Choroid plexus epithelial cell (primary cell): ENCODE results near the gene ANKRD39.
"Not testable (repeated sequence)": the region's sequence is repeated elsewhere in the genome, so short reads cannot be mapped to it uniquely, and the experiment has no call there.

Experiments used
- DNase-seq: peaks from one replicate; pipeline ENCODE4 v3.0.0-alpha.2; 2010; ENCODE audit warnings: low read depth
- H3K4me3 ChIP-seq: 2 replicates; pipeline ENCODE4 v1.5.1; 2011; ENCODE audit warnings: low read depth, mild to moderate bottlenecking, control low read depth, low read length, moderate library complexity
- CTCF ChIP-seq: conservative IDR thresholded peaks from 2 replicates; pipeline ENCODE4 v1.5.1; 2011; ENCODE audit warnings: low read depth, mild to moderate bottlenecking, control low read depth, inconsistent platforms, low read length, moderate library complexity

The ANKRD39 gene

GRCh38 chr2:96806468-96807126, 51.2 kb downstream of the ANKRD39 start:
- DNase-seq = no peak
- TF ChIP-seq CTCF = no peak
- no peak overlapping the region for H3K4me3 ChIP-seq

GRCh38 chr2:96805946-96806345, 51.9 kb downstream of the ANKRD39 start:
- H3K4me3 ChIP-seq, DNase-seq: not testable (repeated sequence)

- H3K4me3 ChIP-seq = no peak overlapping the region
- TF ChIP-seq CTCF = no peak
Observed at GRCh38 chr2:96804986-96805385, 52.8 kb downstream of the ANKRD39 start.

GRCh38 chr2:96802721-96803120, 55.1 kb downstream of the ANKRD39 start:
- no peak for TF ChIP-seq CTCF
- no peak overlapping the region for H3K4me3 ChIP-seq
- no peak for DNase-seq

More at GRCh38 chr2:96804986-96805385, 52.8 kb downstream of the ANKRD39 start:
- DNase-seq = no peak

GRCh38 chr2:96801786-96802595, 55.8 kb downstream of the ANKRD39 start:
- no peak for TF ChIP-seq CTCF
- DNase-seq = no peak
- H3K4me3 ChIP-seq = no peak overlapping the region

GRCh38 chr2:96801005-96801785, 56.6 kb downstream of the ANKRD39 start:
- DNase-seq = peak; percentile 70
- no peak overlapping the region for H3K4me3 ChIP-seq
- TF ChIP-seq CTCF = peak; percentile 89
